ENCODE measurements around the gene ADI1.

DNA sequence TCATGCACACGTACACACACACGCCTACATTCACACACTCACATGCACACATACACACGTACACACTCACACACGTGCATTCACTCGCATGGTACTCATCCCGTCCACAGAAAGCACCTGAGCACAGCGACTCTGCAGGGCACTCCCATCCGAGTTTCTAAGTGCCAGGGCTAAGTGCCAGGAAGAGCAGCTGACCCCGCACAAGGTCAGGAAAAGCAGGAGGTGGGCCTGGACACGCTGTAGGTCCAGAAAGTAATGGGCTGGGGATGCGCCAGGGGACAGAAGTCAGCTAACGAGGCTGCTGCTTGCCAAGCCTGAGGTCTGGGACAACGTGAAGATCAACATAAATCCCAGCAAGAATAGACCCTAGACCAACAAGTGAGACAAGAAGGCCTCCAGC is 15.8 kb downstream of the ADI1 start:
- TF ChIP-seq EZH2 (IDR thresholded peaks at IDR 0.05; ENCODE audit: insufficient read depth, poor library complexity, severe bottlenecking), result no peak
- no peak for TF ChIP-seq EZH2phosphoT487 (IDR thresholded peaks at IDR 0.05; ENCODE audit: insufficient read depth, low read depth)
